ENCODE data around the gene THOC7. TPM values are rescaled to one million over a fixed set of nuclear protein-coding genes. Genes with fewer than 3 reads are reported as not detected.

The THOC7 gene
- polyA plus RNA-seq, 3 donors, result 22.2 to 74.8 (median 70.1) TPM

GRCh38 chr3:63798949-63799348, 64.7 kb downstream of the THOC7 start:
- Mint-ChIP-seq H3K27me3 (ENCODE audit: low read depth in 3 of 3) (peaks cover 0 to 1% (median 0%) of the 10 kb centered on the region in 3 donors), H3K9me3 (no peaks in the 10 kb centered on the region), H3K4me3 (no peak overlapping the region), H3K27ac (no peak overlapping the region), H3K36me3 (no peaks in the 10 kb centered on the region), H3K4me1 (no peaks in the 10 kb centered on the region)
- H2AFZ ChIP-seq (ENCODE audit: insufficient read depth, low read depth, low read length, poor library complexity, severe bottlenecking), result no peak overlapping the region
- TF ChIP-seq CTCF (IDR thresholded peaks at IDR 0.05), result no peak
- H4K20me1 ChIP-seq (ENCODE audit: insufficient read depth, low read length), result no peaks in the 10 kb centered on the region
- no peaks in the 10 kb centered on the region for H3K4me1 ChIP-seq (ENCODE audit: control insufficient read depth in 1 of 2, insufficient read depth in 2 of 2, low read length in 2 of 2)
- no peak overlapping the region for H3K9ac ChIP-seq (ENCODE audit: insufficient read depth, low read length, poor library complexity, severe bottlenecking)
- WGBS (ENCODE audit: insufficient coverage), result 100% methylated on average over 2 of the region's 2 CpGs
- no peaks in the 10 kb centered on the region for H3K9me3 ChIP-seq (replicated peaks in 1 of 2; ENCODE audit: control insufficient read depth in 1 of 2, insufficient read depth in 1 of 2, low read length in 2 of 2)
- DNase-seq, result no peak
- H3K4me2 ChIP-seq (replicated peaks; ENCODE audit: extremely low read depth, low read length, poor library complexity, severe bottlenecking), result no peak overlapping the region
- intact Hi-C loops (cut with micrococcal nuclease), result no loop called here
- no peak overlapping the region for H3K27ac ChIP-seq (ENCODE audit: low read depth in 1 of 2, low read length in 2 of 2)
- no peaks in the 10 kb centered on the region for H3K36me3 ChIP-seq (replicated peaks in 1 of 2; ENCODE audit: control insufficient read depth in 1 of 2, insufficient read depth in 2 of 2, low read length in 2 of 2)
- no peaks in the 10 kb centered on the region for H3K79me2 ChIP-seq (ENCODE audit: insufficient read depth, low read length)
- H3K27me3 ChIP-seq (ENCODE audit: control insufficient read depth in 2 of 2, insufficient read depth in 2 of 2, low read length in 2 of 2), result no peaks in the 10 kb centered on the region
- no peak overlapping the region for H3K4me3 ChIP-seq (replicated peaks in 1 of 3; ENCODE audit: low read depth in 2 of 3, low read length in 3 of 3)

GRCh38 chr3:63798544-63798943, 65.1 kb downstream of the THOC7 start:
- no peaks in the 10 kb centered on the region for H3K27me3 ChIP-seq (ENCODE audit: control insufficient read depth in 2 of 2, insufficient read depth in 2 of 2, low read length in 2 of 2)
- H3K4me3 ChIP-seq (replicated peaks in 1 of 3; ENCODE audit: low read depth in 2 of 3, low read length in 3 of 3), result no peak overlapping the region
- TF ChIP-seq CTCF (IDR thresholded peaks at IDR 0.05), result no peak
- no peak overlapping the region for H3K9ac ChIP-seq (ENCODE audit: insufficient read depth, low read length, poor library complexity, severe bottlenecking)
- intact Hi-C loops (cut with micrococcal nuclease), result no loop called here
- H3K4me1 Mint-ChIP-seq, result no peaks in the 10 kb centered on the region
- DNase-seq, result no peak
- H3K27me3 Mint-ChIP-seq (ENCODE audit: low read depth in 3 of 3), result peaks cover 0 to 1% (median 0%) of the 10 kb centered on the region in 3 donors
- no peaks in the 10 kb centered on the region for H3K36me3 Mint-ChIP-seq
- H3K36me3 ChIP-seq (replicated peaks in 1 of 2; ENCODE audit: control insufficient read depth in 1 of 2, insufficient read depth in 2 of 2, low read length in 2 of 2), result no peaks in the 10 kb centered on the region
- H3K27ac ChIP-seq (ENCODE audit: low read depth in 1 of 2, low read length in 2 of 2), result no peak overlapping the region
- H3K4me2 ChIP-seq (replicated peaks; ENCODE audit: extremely low read depth, low read length, poor library complexity, severe bottlenecking), result no peak overlapping the region
- H4K20me1 ChIP-seq (ENCODE audit: insufficient read depth, low read length), result no peaks in the 10 kb centered on the region
- no peaks in the 10 kb centered on the region for H3K79me2 ChIP-seq (ENCODE audit: insufficient read depth, low read length)
- no peak overlapping the region for H2AFZ ChIP-seq (ENCODE audit: insufficient read depth, low read depth, low read length, poor library complexity, severe bottlenecking)
- no peak overlapping the region for H3K27ac Mint-ChIP-seq
- H3K9me3 Mint-ChIP-seq, result no peaks in the 10 kb centered on the region
- H3K4me1 ChIP-seq (ENCODE audit: control insufficient read depth in 1 of 2, insufficient read depth in 2 of 2, low read length in 2 of 2), result no peaks in the 10 kb centered on the region
- H3K9me3 ChIP-seq (replicated peaks in 1 of 2; ENCODE audit: control insufficient read depth in 1 of 2, insufficient read depth in 1 of 2, low read length in 2 of 2), result no peaks in the 10 kb centered on the region
- no peak overlapping the region for H3K4me3 Mint-ChIP-seq
- 100% methylated on average over 1 of the region's 2 CpGs for WGBS (ENCODE audit: insufficient coverage)

All from CD14-positive monocyte (primary cell).